GM23338 (cell line): ENCODE data around the gene NUP42. TPM values are rescaled to one million over a fixed set of nuclear protein-coding genes. Genes with fewer than 3 reads are reported as not detected.

ENCODE experiments used
- ATAC-seq: fragments of 200-7000 bp; cut with Tn5 transposase; 3 replicates; pipeline ENCODE4 v1.9.1; 2020
- DNase-seq: peaks from one replicate; pipeline ENCODE4 v3.0.0-alpha.2; 2015; ENCODE audit warnings: low spot score
- H2AFZ ChIP-seq: fragments of 200-600 bp; sonication (generic); 2 replicates; pipeline ENCODE4 v1.8.0; 2016; ENCODE audit warnings: antibody characterized with exemption, mild to moderate bottlenecking, moderate library complexity
- H3F3A ChIP-seq: fragments of 200-600 bp; sonication (generic); replicated peaks from 2 replicates; pipeline ENCODE4 v1.8.0; 2017; ENCODE audit warnings: antibody characterized with exemption, mixed run types, low read depth
- H3K27ac ChIP-seq: fragments of 200-600 bp; sonication (generic); 2 replicates; pipeline ENCODE4 v1.6.1; 2016; ENCODE audit warnings: low read depth
- H3K27me3 ChIP-seq: fragments of 200-600 bp; sonication (generic); 2 replicates; pipeline ENCODE4 v1.8.0; 2016; ENCODE audit warnings: mild to moderate bottlenecking, mixed run types, moderate library complexity; ENCODE audit not compliant: insufficient read depth
- H3K36me3 ChIP-seq: fragments of 200-600 bp; sonication (generic); 2 replicates; pipeline ENCODE4 v1.8.0; 2016; ENCODE audit warnings: mild to moderate bottlenecking; ENCODE audit not compliant: insufficient read depth
- H3K4me1 ChIP-seq: fragments of 200-600 bp; sonication (generic); 2 replicates; pipeline ENCODE4 v1.8.0; 2016; ENCODE audit warnings: mild to moderate bottlenecking, moderate library complexity; ENCODE audit not compliant: insufficient read depth
- H3K4me2 ChIP-seq: fragments of 200-600 bp; sonication (generic); 2 replicates; pipeline ENCODE4 v1.7.1; 2017; ENCODE audit warnings: mixed run types
- H3K4me3 ChIP-seq: fragments of 200-600 bp; sonication (generic); 2 replicates; pipeline ENCODE4 v1.6.1; 2016; ENCODE audit warnings: mixed run types
- H3K79me2 ChIP-seq: fragments of 200-600 bp; sonication (generic); replicated peaks from 2 replicates; pipeline ENCODE4 v1.8.0; 2017; ENCODE audit warnings: mild to moderate bottlenecking; ENCODE audit not compliant: insufficient read depth
- H3K9me2 ChIP-seq: fragments of 200-600 bp; sonication (generic); 2 replicates; pipeline ENCODE4 v1.8.0; 2017; ENCODE audit not compliant: insufficient read depth
- H4K20me1 ChIP-seq: fragments of 200-600 bp; sonication (generic); replicated peaks from 2 replicates; pipeline ENCODE4 v1.8.0; 2017; ENCODE audit warnings: mild to moderate bottlenecking; ENCODE audit not compliant: insufficient read depth
- H3K27ac Mint-ChIP-seq: 2 replicates; pipeline ENCODE4 v1.8.0; 2020; ENCODE audit warnings: inconsistent platforms, mild to moderate bottlenecking, moderate library complexity, mixed read lengths
- H3K27me3 Mint-ChIP-seq: 3 replicates; pipeline ENCODE4 v1.8.0; 2022; ENCODE audit warnings: low read depth, mild to moderate bottlenecking, moderate library complexity, mixed read lengths, inconsistent platforms; ENCODE audit not compliant: insufficient read depth, poor library complexity
- H3K36me3 Mint-ChIP-seq: 3 replicates; pipeline ENCODE4 v1.8.0; 2021; ENCODE audit warnings: low read depth, mild to moderate bottlenecking, inconsistent platforms, moderate library complexity, mixed read lengths
- H3K4me1 Mint-ChIP-seq: 3 replicates; pipeline ENCODE4 v1.8.0; 2020; ENCODE audit warnings: mild to moderate bottlenecking, inconsistent platforms, mixed read lengths
- H3K4me3 Mint-ChIP-seq: 3 replicates; pipeline ENCODE4 v1.8.0; 2021; ENCODE audit warnings: moderate library complexity, mild to moderate bottlenecking, inconsistent platforms, mixed read lengths
- H3K9me3 Mint-ChIP-seq: 3 replicates; pipeline ENCODE4 v1.8.0; 2020; ENCODE audit warnings: moderate library complexity, mild to moderate bottlenecking, inconsistent platforms, mixed read lengths
- CREB1 ChIP-seq: fragments of 250-450 bp; sonication (Bioruptor Pico); IDR thresholded peaks from 2 replicates; pipeline ENCODE4 v1.5.0; 2020; ENCODE audit warnings: low read depth, mild to moderate bottlenecking, moderate library complexity
- CTCF ChIP-seq, 2 experiments: fragments of 200-600 bp in 1 of 2; sonication (generic) in 1 of 2; conservative IDR thresholded peaks; 2 replicates each; pipeline versions ENCODE4 v1.5.1 to v1.6.1; 2016 to 2017; ENCODE audit warnings: antibody characterized with exemption in 2 of 2, low read depth in 2 of 2, mild to moderate bottlenecking in 2 of 2, moderate library complexity in 1 of 2
- ETS1 ChIP-seq: IDR thresholded peaks from 2 replicates; pipeline ENCODE4 v1.6.1; 2016; ENCODE audit warnings: antibody characterized with exemption
- EZH2 ChIP-seq: fragments of 200-600 bp; sonication (generic); IDR thresholded peaks from one replicate; pipeline ENCODE4 v1.8.0; 2017; ENCODE audit warnings: antibody characterized with exemption, mild to moderate bottlenecking, low read depth; ENCODE audit not compliant: unreplicated experiment
- EZH2phosphoT487 ChIP-seq: fragments of 200-600 bp; sonication (generic); IDR thresholded peaks from one replicate; pipeline ENCODE4 v1.8.1; 2018; ENCODE audit warnings: antibody characterized with exemption; ENCODE audit not compliant: unreplicated experiment
- JUNB ChIP-seq: IDR thresholded peaks from one replicate; pipeline ENCODE4 v1.6.1; 2016; ENCODE audit warnings: antibody characterized with exemption; ENCODE audit not compliant: unreplicated experiment
- NANOG ChIP-seq: IDR thresholded peaks from 2 replicates; pipeline ENCODE4 v1.6.1; 2016; ENCODE audit warnings: antibody characterized with exemption, borderline replicate concordance
- POLR2AphosphoS5 ChIP-seq: IDR thresholded peaks from 2 replicates; pipeline ENCODE4 v1.6.1; 2016; ENCODE audit warnings: antibody characterized with exemption, low read depth
- REST ChIP-seq: IDR thresholded peaks from one replicate; pipeline ENCODE4 v1.6.1; 2018; ENCODE audit warnings: antibody characterized with exemption; ENCODE audit not compliant: unreplicated experiment
- STAT1 ChIP-seq: IDR thresholded peaks from one replicate; pipeline ENCODE4 v1.6.1; 2016; ENCODE audit warnings: antibody characterized with exemption; ENCODE audit not compliant: unreplicated experiment
- ZNF114 ChIP-seq: fragments of 250-450 bp; sonication (Bioruptor Pico); IDR thresholded peaks from 2 replicates; pipeline ENCODE4 v1.5.0; 2020; ENCODE audit warnings: mild to moderate bottlenecking, moderate library complexity
- ZNF331 ChIP-seq: fragments of 250-450 bp; sonication (Bioruptor Pico); IDR thresholded peaks from 2 replicates; pipeline ENCODE4 v1.5.0; 2020; ENCODE audit warnings: low read depth, mild to moderate bottlenecking, moderate library complexity
- ZNF462 ChIP-seq: fragments of 250-450 bp; sonication (Bioruptor Pico); IDR thresholded peaks from 2 replicates; pipeline ENCODE4 v1.5.0; 2020; ENCODE audit warnings: mild to moderate bottlenecking, moderate library complexity
- polyA plus RNA-seq: library from polyadenylated mRNA; unstranded; fragments of >200 nt; fragmentation: Nextera tagmentation; extraction: Ambion mirVana; gene quantifications from 2 replicates; pipeline ENCODE4 v1.2.1, GENCODE V29; 2016
- total RNA-seq: library from RNA; depleted of rRNA; stranded (reverse); fragments of >200 nt; shearing (Covaris generic); gene quantifications from 2 replicates; pipeline ENCODE4 v1.2.3, GENCODE V29; 2014

NUP42 gene
- total and polyA plus RNA-seq, 2 experiments from 2014 or later, result 39.1 to 42.7 TPM

DNA sequence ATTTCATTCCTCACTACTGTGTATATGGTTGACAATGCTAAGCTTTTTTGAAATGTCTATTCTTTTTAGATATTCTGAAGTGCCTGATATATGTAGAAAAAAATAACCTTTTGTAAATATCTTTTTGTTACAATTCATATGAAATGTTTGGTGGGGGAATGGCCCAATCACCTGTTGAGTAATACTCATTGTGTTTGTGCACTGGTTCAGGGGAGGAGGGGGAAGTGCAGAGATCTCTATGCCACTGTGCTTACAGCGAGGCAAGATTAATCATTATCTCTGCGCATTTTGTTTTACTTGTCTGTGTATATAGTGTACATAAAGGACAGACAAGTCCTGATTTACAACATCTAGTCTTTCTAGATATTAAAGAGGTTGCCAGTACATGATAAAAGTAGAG, 25.2 kb downstream of the NUP42 start:
- TF ChIP-seq POLR2AphosphoS5 (no peak), ZNF331 (CRISPR knock-in tag) (no peak), REST (no peak), STAT1 (no peak), EZH2 (no peak), CREB1 (CRISPR knock-in tag) (no peak), ETS1 (no peak), NANOG (no peak), EZH2phosphoT487 (no peak), CTCF (conservative IDR thresholded peaks at IDR 0.05; ENCODE audit: low read depth in 2 of 2) (no peak), ZNF462 (CRISPR knock-in tag) (no peak), ZNF114 (CRISPR knock-in tag) (no peak), JUNB (no peak)
- Histone ChIP-seq H3K4me2 (peak overlapping the region; percentile 76), H3K27ac (no peak overlapping the region), H3K4me1 (peaks cover 10% of the 10 kb centered on the region), H3K9me2 (no peaks in the 10 kb centered on the region), H2AFZ (no peak overlapping the region), H3K36me3 (no peaks in the 10 kb centered on the region), H4K20me1 (no peaks in the 10 kb centered on the region), H3K4me3 (peak overlapping the region; percentile 64), H3K79me2 (no peaks in the 10 kb centered on the region), H3F3A (0 out of 2 replicates have a peak, but pooled peaks cover 2% of the 10 kb centered on the region), H3K27me3 (peaks cover 5% of the 10 kb centered on the region; the same call in 1 of the 2 replicates)
- no peak overlapping the region for H3K27ac Mint-ChIP-seq
- H3K4me3 Mint-ChIP-seq, result peak overlapping the region; percentile 80; the same call in 2 of the 3 replicates
- H3K9me3 Mint-ChIP-seq, result no peaks in the 10 kb centered on the region
- peaks cover 10% of the 10 kb centered on the region for H3K27me3 Mint-ChIP-seq
- no peak for DNase-seq
- no peak for ATAC-seq
- peaks cover 3% of the 10 kb centered on the region; the same call in 2 of the 3 replicates for H3K36me3 Mint-ChIP-seq
- peaks cover 24% of the 10 kb centered on the region for H3K4me1 Mint-ChIP-seq
